Chondrocyte (in vitro differentiated cells): ENCODE results near the gene PPP1R14C. TPM values are rescaled to one million over a fixed set of nuclear protein-coding genes. Genes with fewer than 3 reads are reported as not detected.

Experiments
- DNase-seq: peaks from one replicate; pipeline ENCODE4 v3.0.0; 2021; ENCODE audit warnings: mixed read lengths, low spot score
- H3K27ac Mint-ChIP-seq: one replicate; pipeline ENCODE4 v1.8.0; 2021; ENCODE audit warnings: mild to moderate bottlenecking, moderate library complexity, mixed read lengths; ENCODE audit not compliant: unreplicated experiment
- H3K27me3 Mint-ChIP-seq: 2 replicates; pipeline ENCODE4 v1.8.0; 2021; ENCODE audit warnings: low read depth, mixed read lengths
- H3K36me3 Mint-ChIP-seq: 2 replicates; pipeline ENCODE4 v1.8.0; 2021; ENCODE audit warnings: low read depth, mixed read lengths
- H3K4me1 Mint-ChIP-seq: 2 replicates; pipeline ENCODE4 v1.8.0; 2021; ENCODE audit warnings: low read depth, mild to moderate bottlenecking, mixed read lengths
- H3K4me3 Mint-ChIP-seq: one replicate; pipeline ENCODE4 v1.8.0; 2021; ENCODE audit warnings: mild to moderate bottlenecking, moderate library complexity, mixed read lengths; ENCODE audit not compliant: unreplicated experiment
- H3K9me3 Mint-ChIP-seq: 2 replicates; pipeline ENCODE4 v1.8.0; 2021; ENCODE audit warnings: low read depth, mixed read lengths
- CTCF ChIP-seq: fragments of 200-600 bp; sonication (generic); IDR thresholded peaks from 2 replicates; pipeline ENCODE4 v1.5.0; 2021; ENCODE audit warnings: antibody characterized with exemption, mild to moderate bottlenecking, moderate library complexity
- total RNA-seq: library from RNA; stranded (reverse); gene quantifications from 3 replicates; pipeline ENCODE4 v1.2.1, GENCODE V29; 2021

PPP1R14C gene
- total RNA-seq, 1 donor from 2014 or later: 3.4 TPM

DNA sequence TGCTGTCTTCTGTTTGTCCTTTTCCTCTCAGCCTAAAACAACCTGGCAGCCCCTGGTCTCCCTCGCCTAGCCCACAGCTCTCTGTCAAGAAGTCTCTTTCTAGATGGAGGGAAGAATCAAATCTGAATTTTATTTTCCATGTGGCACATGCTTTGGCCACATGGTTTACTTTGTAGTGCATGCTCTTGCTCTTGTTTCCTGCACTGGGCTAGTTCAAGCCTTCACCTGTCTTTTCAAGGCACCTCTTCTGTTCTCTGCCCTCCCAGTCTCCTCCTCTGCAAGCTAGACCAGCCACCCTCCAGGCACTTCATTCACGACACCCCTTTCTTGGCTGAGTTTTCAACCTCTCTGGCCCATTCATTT, 7.6 kb downstream of the PPP1R14C start:
- Mint-ChIP-seq H3K27me3 (peaks cover 49% of the 10 kb centered on the region), H3K4me3 (no peak overlapping the region), H3K27ac (no peak overlapping the region), H3K36me3 (no peaks in the 10 kb centered on the region), H3K9me3 (no peaks in the 10 kb centered on the region), H3K4me1 (peaks cover 8% of the 10 kb centered on the region)
- DNase-seq: no peak
- TF ChIP-seq CTCF: no peak

DNA sequence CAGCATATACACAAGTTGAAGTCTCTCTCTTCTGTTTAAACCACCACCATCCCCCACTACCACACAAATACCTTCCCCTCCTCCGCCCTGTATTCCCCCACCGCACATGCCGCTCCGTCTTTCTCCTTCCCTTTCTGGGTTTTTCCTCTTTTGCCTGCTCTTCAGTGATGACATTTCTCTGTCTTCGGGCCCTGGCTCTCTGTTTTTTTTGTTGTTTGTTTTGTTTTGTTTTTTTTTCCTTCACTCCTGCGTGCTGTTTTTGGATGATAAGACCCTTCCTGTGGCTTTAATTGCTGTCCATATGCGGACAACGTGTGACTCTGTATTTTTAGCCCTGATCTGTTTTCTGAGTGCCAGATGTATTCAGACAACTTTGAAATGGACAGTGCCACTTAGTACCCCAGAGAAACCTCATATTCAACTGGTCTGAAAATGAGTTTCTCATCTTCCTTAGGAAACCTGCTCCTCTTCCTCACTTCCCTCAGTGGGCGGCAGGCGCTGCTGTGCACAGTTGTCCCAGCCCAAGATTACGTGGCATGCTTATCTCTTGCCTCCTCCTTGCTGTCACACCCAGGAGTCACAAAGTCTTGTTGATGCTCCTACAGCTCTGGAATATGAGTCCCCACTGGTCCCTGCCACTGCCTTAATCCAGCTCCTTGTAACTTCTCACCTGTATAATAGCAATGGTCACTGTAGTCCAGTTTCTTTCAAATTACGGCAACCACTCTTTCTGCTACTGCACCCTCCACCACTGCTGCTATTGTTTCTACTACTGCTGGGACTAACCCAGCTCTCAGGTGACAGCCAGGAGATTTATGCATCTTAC, 8.2 kb downstream of the PPP1R14C start:
- Mint-ChIP-seq H3K36me3 (no peaks in the 10 kb centered on the region), H3K27me3 (peaks cover 43% of the 10 kb centered on the region), H3K9me3 (no peaks in the 10 kb centered on the region), H3K27ac (no peak overlapping the region), H3K4me1 (peaks cover 4% of the 10 kb centered on the region), H3K4me3 (no peak overlapping the region)
- no peak for DNase-seq
- TF ChIP-seq CTCF: no peak

DNA sequence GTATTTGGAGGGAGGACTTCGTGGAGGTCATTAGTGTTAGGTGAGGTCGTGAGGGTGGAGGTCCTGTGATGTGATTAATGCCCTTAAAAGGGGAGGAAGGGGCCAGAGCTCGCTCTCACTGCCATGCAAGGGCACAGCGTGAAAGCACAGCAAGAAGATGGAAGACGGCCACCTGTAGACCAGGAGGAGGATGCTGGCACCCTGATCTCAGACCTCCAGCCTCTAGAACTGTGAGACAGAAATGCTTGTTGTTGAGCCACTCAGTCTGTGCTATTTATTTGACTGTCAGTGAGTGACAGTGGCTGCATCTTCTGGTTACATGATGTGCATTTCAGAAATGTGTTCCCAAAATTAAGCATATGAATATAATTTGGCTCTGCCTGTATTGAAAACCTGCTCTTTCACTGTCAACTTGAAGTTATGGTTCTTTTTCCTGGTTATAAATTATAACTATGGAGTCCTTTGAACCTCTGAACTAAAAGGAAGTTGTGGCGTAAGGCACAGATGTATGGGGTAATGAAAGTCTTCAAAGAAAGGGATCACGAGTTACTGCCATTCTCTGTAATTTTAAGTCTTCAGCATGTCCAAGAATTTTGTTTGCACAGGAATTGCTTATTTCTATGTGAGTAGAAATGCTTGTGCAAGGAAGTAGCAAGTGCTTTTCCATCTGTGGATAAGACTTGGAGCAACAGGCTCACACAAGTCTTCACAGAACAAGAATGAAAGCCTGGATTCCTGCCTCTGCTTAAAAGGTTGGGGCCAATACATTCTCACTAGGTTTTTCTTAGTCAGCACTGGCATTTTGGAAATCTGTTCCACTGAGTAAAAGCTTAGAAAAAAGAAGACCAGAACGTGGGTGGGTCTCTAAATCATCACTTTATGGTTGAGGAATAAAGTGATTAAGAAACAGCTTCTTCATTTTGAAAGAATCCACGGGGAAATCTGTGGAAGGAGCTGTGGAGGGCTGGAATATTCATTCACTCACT, 10.3 kb downstream of the PPP1R14C start:
- Mint-ChIP-seq H3K36me3 (no peaks in the 10 kb centered on the region), H3K4me1 (peaks cover 6% of the 10 kb centered on the region), H3K9me3 (no peaks in the 10 kb centered on the region), H3K27ac (no peak overlapping the region), H3K4me3 (no peak overlapping the region), H3K27me3 (peaks cover 37% of the 10 kb centered on the region)
- no peak for DNase-seq
- TF ChIP-seq CTCF: no peak

DNA sequence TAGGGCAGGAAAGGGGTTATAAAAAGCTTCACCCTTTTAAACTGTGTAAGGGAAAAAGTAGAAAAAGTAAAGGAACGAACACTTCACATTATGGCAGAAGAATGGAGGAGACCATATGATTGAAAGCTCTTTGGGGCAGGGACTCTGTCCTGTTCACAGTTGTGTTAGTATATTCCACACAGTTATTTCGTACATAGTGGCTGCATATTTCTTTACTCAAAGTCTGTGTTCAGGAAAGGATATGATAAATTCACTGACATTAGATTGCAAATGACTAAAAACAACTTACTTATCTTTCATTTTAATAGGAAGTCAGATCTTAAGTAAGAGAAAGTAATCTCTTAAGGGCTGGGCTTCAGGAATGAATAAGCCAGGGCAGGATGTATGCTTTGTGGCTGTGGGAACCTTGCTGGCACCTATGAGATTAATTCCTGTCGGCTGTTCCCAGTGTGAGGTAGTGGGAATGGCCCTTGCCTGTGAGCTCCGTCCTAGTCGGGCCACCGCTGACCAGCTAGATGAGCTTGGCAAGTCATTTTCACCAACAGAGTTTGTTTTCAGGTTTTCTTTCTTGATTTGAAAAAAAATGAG, 11.2 kb downstream of the PPP1R14C start:
- no peaks in the 10 kb centered on the region for H3K36me3 Mint-ChIP-seq
- peaks cover 6% of the 10 kb centered on the region for H3K4me1 Mint-ChIP-seq
- H3K4me3 Mint-ChIP-seq: no peak overlapping the region
- no peak for TF ChIP-seq CTCF
- peaks cover 35% of the 10 kb centered on the region for H3K27me3 Mint-ChIP-seq
- no peaks in the 10 kb centered on the region for H3K9me3 Mint-ChIP-seq
- no peak for DNase-seq
- H3K27ac Mint-ChIP-seq: no peak overlapping the region

DNA sequence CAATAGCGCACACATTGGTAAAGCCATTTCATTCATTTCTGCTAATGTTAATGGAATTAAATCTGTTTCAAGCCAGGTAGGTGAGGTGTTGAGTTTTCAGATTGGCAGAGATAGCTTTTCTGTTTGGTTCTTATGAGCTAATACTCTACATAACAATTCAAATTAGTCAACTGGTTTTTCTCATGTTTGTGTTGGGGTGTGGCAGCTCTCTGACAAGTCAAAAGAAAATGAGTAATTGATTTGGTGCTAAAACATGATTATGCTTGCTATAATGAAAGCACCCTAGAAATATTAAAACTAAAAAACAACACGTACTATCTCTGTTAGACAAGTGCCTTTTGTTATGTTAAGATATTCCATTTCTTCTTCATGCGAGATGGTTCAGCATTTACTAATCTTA, 13.6 kb downstream of the PPP1R14C start:
- Mint-ChIP-seq H3K27ac (no peak overlapping the region), H3K4me1 (peaks cover 6% of the 10 kb centered on the region), H3K27me3 (peaks cover 21% of the 10 kb centered on the region), H3K9me3 (no peaks in the 10 kb centered on the region), H3K4me3 (no peak overlapping the region), H3K36me3 (peaks cover 3% of the 10 kb centered on the region)
- TF ChIP-seq CTCF: no peak
- DNase-seq: no peak
